Body of pancreas (tissue), 4 donors: ENCODE data around the gene BTD.

Source experiments
- CTCF ChIP-seq, 7 experiments: fragments of 450-650 bp in 4 of 7; fragments of 200-600 bp in 3 of 7; sonication (generic) in 3 of 7; IDR thresholded peaks; one replicate each; pipeline ENCODE4 v1.5.1; 2016 to 2019; ENCODE audit warnings: antibody characterized with exemption in 7 of 7
- POLR2A ChIP-seq, 3 donors: fragments of 450-650 bp; IDR thresholded peaks; one replicate each; pipeline ENCODE4 v1.6.1; 2016; ENCODE audit warnings: antibody characterized with exemption in 3 of 3, mild to moderate bottlenecking in 2 of 3

DNA sequence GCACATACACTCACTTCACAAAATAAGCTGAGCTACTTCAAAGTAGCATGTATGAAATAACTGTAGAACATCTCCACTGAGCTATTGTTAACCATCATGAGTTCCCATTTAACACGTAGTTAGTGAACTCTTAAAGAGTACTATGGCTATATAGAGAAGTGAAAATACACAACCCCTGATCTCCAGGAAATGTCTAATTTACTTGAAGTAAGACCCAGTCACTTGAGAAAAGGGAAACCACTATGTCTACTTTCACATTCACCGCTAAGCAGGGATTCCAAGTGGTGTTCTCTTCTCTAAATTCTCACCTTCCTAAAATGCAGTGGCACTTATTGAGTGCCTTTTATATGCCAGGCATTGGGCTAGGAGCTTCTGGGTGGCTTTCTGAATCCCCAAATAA lies 45.0 kb upstream of the BTD start:
- no peak for TF ChIP-seq CTCF (IDR thresholded peaks at IDR 0.05)
- TF ChIP-seq POLR2A (IDR thresholded peaks at IDR 0.05): no peak
